Trophoblast cell (in vitro differentiated cells and primary cell): Measurements from ENCODE around the gene ADARB1.

Source experiments
- DNase-seq, 2 donors: peaks; one replicate each; pipeline ENCODE4 v3.0.0-alpha.2; 2016
- H2AFZ ChIP-seq: 2 replicates; pipeline ENCODE4 v1.6.1; 2013; ENCODE audit warnings: low read length, moderate library complexity, mild to moderate bottlenecking; ENCODE audit not compliant: insufficient read depth, poor library complexity
- H2AK5ac ChIP-seq: 2 replicates; pipeline ENCODE4 v1.6.1; 2013; ENCODE audit warnings: mild to moderate bottlenecking, low read length
- H2BK120ac ChIP-seq: 2 replicates; pipeline ENCODE4 v1.6.1; 2013; ENCODE audit warnings: low read length, mild to moderate bottlenecking, moderate library complexity; ENCODE audit not compliant: insufficient read depth, poor library complexity
- H2BK12ac ChIP-seq: 2 replicates; pipeline ENCODE4 v1.6.1; 2013; ENCODE audit warnings: mild to moderate bottlenecking, low read length, moderate library complexity
- H2BK5ac ChIP-seq: 2 replicates; pipeline ENCODE4 v1.6.1; 2013; ENCODE audit warnings: low read length, low read depth, moderate library complexity, mild to moderate bottlenecking; ENCODE audit not compliant: poor library complexity
- H3K14ac ChIP-seq: 2 replicates; pipeline ENCODE4 v1.6.1; 2013; ENCODE audit warnings: mild to moderate bottlenecking, low read length
- H3K18ac ChIP-seq: 2 replicates; pipeline ENCODE4 v1.6.1; 2013; ENCODE audit warnings: mild to moderate bottlenecking, low read length
- H3K23ac ChIP-seq: 2 replicates; pipeline ENCODE4 v1.6.1; 2013; ENCODE audit warnings: low read length
- H3K27ac ChIP-seq: 2 replicates; pipeline ENCODE4 v1.5.1; 2013; ENCODE audit warnings: low read depth, mild to moderate bottlenecking, inconsistent platforms, low read length, moderate library complexity
- H3K27me3 ChIP-seq: 2 replicates; pipeline ENCODE4 v1.6.1; 2013; ENCODE audit warnings: inconsistent platforms, mild to moderate bottlenecking, low read length, moderate library complexity; ENCODE audit not compliant: insufficient read depth
- H3K36me3 ChIP-seq, 2 experiments: 1 replicate in 1 of 2; 2 replicates in 1 of 2; pipeline ENCODE4 v1.6.1; 2013; ENCODE audit warnings: low read length in 2 of 2, mild to moderate bottlenecking in 2 of 2, moderate library complexity in 1 of 2; ENCODE audit not compliant: insufficient read depth in 2 of 2, control insufficient read depth in 1 of 2
- H3K4ac ChIP-seq: 2 replicates; pipeline ENCODE4 v1.6.1; 2013; ENCODE audit warnings: low read depth, mild to moderate bottlenecking, low read length, moderate library complexity
- H3K4me1 ChIP-seq, 2 experiments: 1 replicate in 1 of 2; 2 replicates in 1 of 2; pipeline ENCODE4 v1.6.1; 2013; ENCODE audit warnings: low read length in 2 of 2, mild to moderate bottlenecking in 2 of 2, moderate library complexity in 1 of 2; ENCODE audit not compliant: insufficient read depth in 2 of 2, control insufficient read depth in 1 of 2
- H3K4me2 ChIP-seq: 2 replicates; pipeline ENCODE4 v1.6.1; 2013; ENCODE audit warnings: inconsistent platforms, mild to moderate bottlenecking, low read length, moderate library complexity
- H3K4me3 ChIP-seq: 2 replicates; pipeline ENCODE4 v1.5.1; 2013; ENCODE audit warnings: mild to moderate bottlenecking, low read depth, low read length, inconsistent platforms
- H3K79me1 ChIP-seq: one replicate; pipeline ENCODE4 v1.6.1; 2013; ENCODE audit warnings: low read length
- H3K79me2 ChIP-seq: 2 replicates; pipeline ENCODE4 v1.6.1; 2013; ENCODE audit warnings: low read length, mild to moderate bottlenecking; ENCODE audit not compliant: control insufficient read depth, insufficient read depth, poor library complexity
- H3K9ac ChIP-seq: 2 replicates; pipeline ENCODE4 v1.6.1; 2013; ENCODE audit warnings: mild to moderate bottlenecking, low read length
- H3K9me3 ChIP-seq: 2 replicates; pipeline ENCODE4 v1.6.1; 2013; ENCODE audit warnings: low read depth, mild to moderate bottlenecking, control low read depth, inconsistent platforms, low read length; ENCODE audit not compliant: insufficient read depth
- H4K12ac ChIP-seq: 2 replicates; pipeline ENCODE4 v1.6.1; 2013; ENCODE audit warnings: low read depth, mild to moderate bottlenecking, low read length, moderate library complexity
- H4K8ac ChIP-seq: 2 replicates; pipeline ENCODE4 v1.6.1; 2013; ENCODE audit warnings: low read depth, mild to moderate bottlenecking, low read length, moderate library complexity
- H4K91ac ChIP-seq: one replicate; pipeline ENCODE4 v1.6.1; 2013; ENCODE audit warnings: low read depth, mild to moderate bottlenecking, low read length, moderate library complexity
- WGBS: extraction: QIAGEN DNeasy Blood & Tissue Kit; methylation state at CpG from one replicate; pipeline ENCODE4 v1.1.7; 2013; ENCODE audit warnings: missing lambda C conversion rate; ENCODE audit not compliant: insufficient read length, insufficient coverage; ENCODE audit errors: extremely low coverage; 5-methylcytosine and 5-hydroxymethylcytosine counted together

The ADARB1 gene

DNA sequence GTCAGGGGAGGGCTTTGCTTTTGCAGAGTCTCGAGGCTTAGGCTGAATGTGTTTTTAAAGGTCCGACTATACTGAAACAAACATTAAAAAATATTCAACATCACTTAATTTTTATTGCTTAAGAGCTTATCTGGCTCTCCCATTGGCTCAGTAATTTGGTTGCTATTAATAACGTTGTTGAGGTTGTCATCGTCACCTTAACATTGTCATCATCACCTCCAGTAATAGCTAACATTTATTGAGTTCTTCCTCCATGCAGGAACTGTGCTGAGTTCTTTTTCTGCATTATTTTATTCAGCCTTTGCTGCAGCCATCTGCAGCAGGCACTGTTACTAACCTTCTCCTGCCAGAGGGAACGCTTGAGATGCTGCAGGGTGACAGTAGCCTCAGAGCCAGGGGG lies 40.1 kb downstream of the ADARB1 start:
- Histone ChIP-seq H4K12ac (no peak overlapping the region), H3K9ac (no peak overlapping the region), H3K14ac (no peak overlapping the region), H3K36me3 (no peaks in the 10 kb centered on the region), H3K18ac (no peak overlapping the region), H4K8ac (no peak overlapping the region), H2BK5ac (no peak overlapping the region), H3K9me3 (no peaks in the 10 kb centered on the region), H3K4me2 (no peak overlapping the region), H3K4ac (no peak overlapping the region), H2BK120ac (no peak overlapping the region), H3K79me1 (no peaks in the 10 kb centered on the region), H2AFZ (no peak overlapping the region), H2BK12ac (no peak overlapping the region), H3K23ac (no peak overlapping the region), H3K79me2 (no peaks in the 10 kb centered on the region), H3K4me3 (no peak overlapping the region), H2AK5ac (no peak overlapping the region), H3K4me1 (peaks cover 0 to 4% of the 10 kb centered on the region in 2 experiments), H3K27me3 (no peaks in the 10 kb centered on the region), H4K91ac (no peak overlapping the region), H3K27ac (no peak overlapping the region)
- WGBS, result no CpG with 5 or more reads among the region's 5 CpGs
- DNase-seq, result no peak

DNA sequence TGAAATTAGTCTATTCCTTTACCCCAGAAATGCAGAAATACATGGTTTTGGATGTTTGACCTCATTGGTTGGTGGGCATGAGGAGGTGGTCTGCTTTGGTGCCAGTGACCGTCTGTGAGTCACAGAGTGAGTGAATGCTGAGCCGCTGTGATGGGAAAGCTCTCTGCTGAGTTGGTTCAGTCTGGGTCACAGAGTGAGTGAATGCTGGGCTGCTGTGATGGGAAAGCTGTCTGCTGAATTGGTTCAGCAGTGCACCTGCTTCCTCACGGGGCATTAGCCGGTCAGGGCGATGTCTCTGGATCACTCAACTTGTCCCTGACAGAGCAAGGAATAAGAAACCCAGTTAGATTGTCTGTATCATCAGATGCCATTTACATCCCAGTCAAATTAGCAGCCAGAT lies 40.8 kb downstream of the ADARB1 start:
- Histone ChIP-seq H3K79me2 (no peaks in the 10 kb centered on the region), H3K14ac (no peak overlapping the region), H3K18ac (no peak overlapping the region), H3K27me3 (no peaks in the 10 kb centered on the region), H3K9ac (no peak overlapping the region), H3K4me1 (peaks cover 0 to 4% of the 10 kb centered on the region in 2 experiments), H2AFZ (no peak overlapping the region), H4K8ac (no peak overlapping the region), H3K23ac (no peak overlapping the region), H4K12ac (no peak overlapping the region), H2BK12ac (no peak overlapping the region), H4K91ac (no peak overlapping the region), H3K9me3 (no peaks in the 10 kb centered on the region), H2BK5ac (no peak overlapping the region), H2AK5ac (no peak overlapping the region), H2BK120ac (no peak overlapping the region), H3K4me3 (no peak overlapping the region), H3K4me2 (no peak overlapping the region), H3K4ac (no peak overlapping the region), H3K79me1 (no peaks in the 10 kb centered on the region), H3K27ac (no peak overlapping the region), H3K36me3 (no peaks in the 10 kb centered on the region)
- no CpG with 5 or more reads among the region's 5 CpGs for WGBS
- no peak for DNase-seq

DNA sequence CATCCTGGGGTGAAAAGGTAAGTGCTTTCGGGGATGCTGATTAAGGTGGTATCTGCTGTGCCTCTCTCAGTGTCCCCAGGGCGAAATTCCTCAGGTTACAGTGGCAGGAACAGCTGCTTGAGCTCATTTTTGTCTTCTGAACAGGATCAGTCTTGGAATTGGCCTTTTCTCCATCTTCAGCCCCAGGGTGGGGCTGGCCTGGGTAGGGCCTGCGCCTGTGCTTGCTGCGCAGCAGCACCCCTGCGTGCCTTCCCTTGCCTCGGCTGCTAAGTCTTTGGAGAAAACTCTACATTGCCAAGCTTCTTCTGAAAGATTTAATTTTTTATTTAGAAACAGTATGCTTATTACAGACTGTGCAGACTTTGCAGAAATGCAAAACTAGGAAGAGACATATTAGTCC lies 41.7 kb downstream of the ADARB1 start:
- no peak overlapping the region for H3K4me3 ChIP-seq
- no peak overlapping the region for H3K14ac ChIP-seq
- no peaks in the 10 kb centered on the region for H3K79me1 ChIP-seq
- no peak overlapping the region for H3K4me2 ChIP-seq
- H3K9ac ChIP-seq, result no peak overlapping the region
- H3K79me2 ChIP-seq, result no peaks in the 10 kb centered on the region
- no peak overlapping the region for H2BK12ac ChIP-seq
- no peak overlapping the region for H3K18ac ChIP-seq
- H2AFZ ChIP-seq, result no peak overlapping the region
- H3K27me3 ChIP-seq, result no peaks in the 10 kb centered on the region
- DNase-seq, result peak in 1 of 2 donors; percentile 15
- no peak overlapping the region for H2BK5ac ChIP-seq
- no peak overlapping the region for H4K91ac ChIP-seq
- H2BK120ac ChIP-seq, result no peak overlapping the region
- no peak overlapping the region for H3K27ac ChIP-seq
- no peak overlapping the region for H3K4ac ChIP-seq
- peaks cover 0 to 4% of the 10 kb centered on the region in 2 experiments for H3K4me1 ChIP-seq
- no peaks in the 10 kb centered on the region for H3K36me3 ChIP-seq
- H2AK5ac ChIP-seq, result no peak overlapping the region
- no peak overlapping the region for H4K8ac ChIP-seq
- H4K12ac ChIP-seq, result no peak overlapping the region
- H3K9me3 ChIP-seq, result no peaks in the 10 kb centered on the region
- H3K23ac ChIP-seq, result no peak overlapping the region
- WGBS, result no CpG with 5 or more reads among the region's 6 CpGs

DNA sequence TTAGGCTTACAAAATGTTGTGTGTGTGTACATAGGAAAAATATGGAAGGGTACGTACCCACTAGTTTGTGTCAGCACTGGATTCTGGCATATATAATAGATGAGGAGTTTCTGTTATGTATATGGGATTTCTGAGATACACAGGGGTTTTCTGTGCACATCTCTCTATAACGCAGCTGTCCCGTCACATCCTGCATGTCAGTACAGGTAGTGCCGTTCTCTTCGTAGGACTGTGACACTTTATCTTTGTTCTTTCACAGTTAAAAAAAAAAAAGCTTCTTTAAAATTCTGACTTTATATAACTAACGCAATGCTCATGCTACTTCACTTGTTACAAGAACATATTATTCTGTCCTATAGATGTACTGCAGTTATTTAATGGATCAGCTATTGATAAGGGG lies 42.9 kb downstream of the ADARB1 start:
- H3K79me1 ChIP-seq, result no peaks in the 10 kb centered on the region
- no peaks in the 10 kb centered on the region for H3K36me3 ChIP-seq
- H3K27me3 ChIP-seq, result no peaks in the 10 kb centered on the region
- H3K27ac ChIP-seq, result no peak overlapping the region
- no peak overlapping the region for H4K12ac ChIP-seq
- no peak overlapping the region for H3K4ac ChIP-seq
- no peak overlapping the region for H3K4me2 ChIP-seq
- H2BK12ac ChIP-seq, result no peak overlapping the region
- H2BK5ac ChIP-seq, result no peak overlapping the region
- H3K79me2 ChIP-seq, result no peaks in the 10 kb centered on the region
- no peak overlapping the region for H2BK120ac ChIP-seq
- H2AFZ ChIP-seq, result no peak overlapping the region
- H4K91ac ChIP-seq, result no peak overlapping the region
- no peaks in the 10 kb centered on the region for H3K9me3 ChIP-seq
- no peak overlapping the region for H3K4me3 ChIP-seq
- H3K23ac ChIP-seq, result no peak overlapping the region
- no CpG with 5 or more reads among the region's 6 CpGs for WGBS
- H2AK5ac ChIP-seq, result no peak overlapping the region
- H3K4me1 ChIP-seq, result peaks cover 0 to 4% of the 10 kb centered on the region in 2 experiments
- no peak overlapping the region for H3K9ac ChIP-seq
- H3K18ac ChIP-seq, result no peak overlapping the region
- H3K14ac ChIP-seq, result no peak overlapping the region
- no peak for DNase-seq
- H4K8ac ChIP-seq, result no peak overlapping the region
